ENCODE data around the gene GSC.
"Not testable (repeated sequence)": the region's sequence is repeated elsewhere in the genome, so short reads cannot be mapped to it uniquely, and the experiment has no call there.

GSC gene

GRCh38 chr14:94738097-94738496, 31.8 kb downstream of the GSC start:
- DNase-seq: no peak

GRCh38 chr14:94728950-94729349, 41.0 kb downstream of the GSC start:
- DNase-seq: no peak

GRCh38 chr14:94728440-94728839, 41.5 kb downstream of the GSC start:
- DNase-seq: not testable (repeated sequence)

- not testable (repeated sequence) for DNase-seq
Measured at GRCh38 chr14:94726649-94727048, 43.3 kb downstream of the GSC start.

GRCh38 chr14:94724993-94725392, 44.9 kb downstream of the GSC start:
- no peak for DNase-seq

- no peak for DNase-seq
Measured at GRCh38 chr14:94722397-94722796, 47.5 kb downstream of the GSC start.
